ENCODE measurements around the gene HBA2.
"Not testable (repeated sequence)": the region's sequence is repeated elsewhere in the genome, so short reads cannot be mapped to it uniquely, and the experiment has no call there.

The HBA2 gene

DNA sequence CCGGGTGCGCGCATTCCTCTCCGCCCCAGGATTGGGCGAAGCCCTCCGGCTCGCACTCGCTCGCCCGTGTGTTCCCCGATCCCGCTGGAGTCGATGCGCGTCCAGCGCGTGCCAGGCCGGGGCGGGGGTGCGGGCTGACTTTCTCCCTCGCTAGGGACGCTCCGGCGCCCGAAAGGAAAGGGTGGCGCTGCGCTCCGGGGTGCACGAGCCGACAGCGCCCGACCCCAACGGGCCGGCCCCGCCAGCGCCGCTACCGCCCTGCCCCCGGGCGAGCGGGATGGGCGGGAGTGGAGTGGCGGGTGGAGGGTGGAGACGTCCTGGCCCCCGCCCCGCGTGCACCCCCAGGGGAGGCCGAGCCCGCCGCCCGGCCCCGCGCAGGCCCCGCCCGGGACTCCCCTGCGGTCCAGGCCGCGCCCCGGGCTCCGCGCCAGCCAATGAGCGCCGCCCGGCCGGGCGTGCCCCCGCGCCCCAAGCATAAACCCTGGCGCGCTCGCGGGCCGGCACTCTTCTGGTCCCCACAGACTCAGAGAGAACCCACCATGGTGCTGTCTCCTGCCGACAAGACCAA lies at the start of gene HBA2:
TSS of gene HBA2 (plus strand) at position 503 of the 568 bp plus-strand sequence. CDS start at position 540, 37 bp downstream.
- not testable (repeated sequence) for DNase-seq (ENCODE audit: low spot score)

GRCh38 chr16:123558-124350 lies 48.9 kb upstream of the HBA2 start:
- not testable (repeated sequence) for DNase-seq (ENCODE audit: low spot score)

DNA sequence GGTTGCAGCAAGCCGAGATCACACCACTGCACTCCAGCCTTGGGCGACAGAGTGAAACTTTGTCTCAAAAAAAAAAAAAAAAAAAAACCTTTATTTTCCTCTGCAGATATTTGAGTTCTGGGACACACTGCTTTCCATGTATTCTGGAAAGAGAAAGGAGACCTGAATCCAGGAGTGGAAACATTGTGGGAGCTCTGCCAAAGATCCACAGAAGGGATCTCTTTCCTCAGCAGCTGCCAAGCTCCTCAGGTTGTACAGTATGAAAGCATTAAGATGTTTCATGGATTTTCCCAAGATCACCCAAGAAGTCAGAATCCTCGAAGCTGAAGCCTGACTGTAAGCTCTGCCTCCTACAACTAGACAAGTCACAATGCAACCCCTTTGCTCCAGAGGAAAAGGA lies 47.7 kb upstream of the HBA2 start:
- no peak for DNase-seq (ENCODE audit: low spot score)

DNA sequence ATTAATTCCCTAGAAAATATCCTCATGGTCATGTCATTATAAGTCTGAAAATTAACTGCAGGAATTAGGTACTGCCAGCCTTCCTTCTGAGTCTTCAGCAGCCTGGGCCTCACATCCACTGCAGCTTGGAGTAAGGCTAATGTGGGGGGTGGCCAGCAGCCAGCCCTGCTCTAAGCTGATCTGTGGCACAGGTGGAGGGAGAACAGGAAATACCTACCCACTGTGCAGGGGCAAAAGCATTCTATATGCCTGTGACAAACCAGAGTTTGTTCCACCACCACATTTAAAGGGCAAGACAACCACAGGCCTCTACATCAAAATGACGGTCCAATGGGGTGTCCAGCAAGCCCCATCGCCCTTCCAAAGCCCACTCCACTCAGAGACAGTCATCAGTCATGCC lies 43.6 kb upstream of the HBA2 start:
- DNase-seq (ENCODE audit: low spot score), result no peak

- no peak for DNase-seq (ENCODE audit: low spot score)
Measured at GRCh38 chr16:130533-131173, 42.0 kb upstream of the HBA2 start.

DNA sequence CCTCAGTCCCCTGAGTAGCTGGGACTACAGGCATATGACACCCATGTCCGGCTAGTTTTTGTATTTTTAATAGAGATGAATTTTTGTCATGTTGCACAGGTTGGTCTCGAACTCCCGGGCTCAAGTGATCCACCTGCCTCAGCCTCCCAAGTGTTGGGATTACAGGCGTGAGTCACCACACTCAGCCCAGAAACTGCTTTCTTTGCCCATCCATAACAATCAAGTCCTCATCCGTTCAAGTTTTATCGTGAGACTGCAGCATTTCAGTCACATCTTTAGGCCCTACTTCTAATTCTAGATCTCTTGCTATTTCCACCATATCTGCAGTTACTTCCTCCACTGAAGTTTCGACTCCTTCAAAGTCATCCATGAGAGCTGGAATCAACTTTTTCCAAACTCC lies 40.6 kb upstream of the HBA2 start:
- DNase-seq (ENCODE audit: low spot score), result no peak

- DNase-seq (ENCODE audit: low spot score), result no peak
Measured at GRCh38 chr16:133716-134115, 39.0 kb upstream of the HBA2 start.

- DNase-seq (ENCODE audit: low spot score), result no peak
Measured at GRCh38 chr16:138049-138417, 34.6 kb upstream of the HBA2 start.

GRCh38 chr16:140175-140857 lies 32.4 kb upstream of the HBA2 start:
- DNase-seq (ENCODE audit: low spot score), result no peak

GRCh38 chr16:142405-142967 lies 30.2 kb upstream of the HBA2 start:
- DNase-seq (ENCODE audit: low spot score), result peak; percentile 57

GRCh38 chr16:143047-143446 lies 29.6 kb upstream of the HBA2 start:
- peak; percentile 94 for DNase-seq (ENCODE audit: low spot score)

- DNase-seq (ENCODE audit: low spot score), result peak; percentile 52
Measured at GRCh38 chr16:143456-143855, 29.2 kb upstream of the HBA2 start.

DNA sequence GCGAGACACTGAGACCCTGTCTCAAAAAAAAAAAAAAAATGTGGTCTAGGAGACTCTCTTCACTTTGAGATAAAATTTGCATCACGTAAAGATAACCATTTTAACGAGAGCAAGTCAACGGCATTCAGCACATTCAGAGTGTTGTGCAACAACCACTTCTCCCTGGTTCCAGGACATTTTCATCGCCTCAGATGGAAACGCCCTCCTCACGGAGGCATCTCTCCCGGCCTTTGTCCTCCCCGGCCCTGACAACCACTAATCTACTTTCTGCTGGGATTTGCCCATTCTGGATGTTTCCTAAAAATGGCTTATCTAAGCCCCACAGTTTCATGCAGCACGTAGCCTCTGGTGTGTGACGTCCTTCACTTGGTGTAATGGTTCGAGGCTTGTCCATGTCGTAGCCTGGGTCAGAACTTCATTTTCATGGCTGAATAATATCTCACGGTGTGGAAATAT lies 27.9 kb upstream of the HBA2 start:
- no peak for DNase-seq (ENCODE audit: low spot score)

DNA sequence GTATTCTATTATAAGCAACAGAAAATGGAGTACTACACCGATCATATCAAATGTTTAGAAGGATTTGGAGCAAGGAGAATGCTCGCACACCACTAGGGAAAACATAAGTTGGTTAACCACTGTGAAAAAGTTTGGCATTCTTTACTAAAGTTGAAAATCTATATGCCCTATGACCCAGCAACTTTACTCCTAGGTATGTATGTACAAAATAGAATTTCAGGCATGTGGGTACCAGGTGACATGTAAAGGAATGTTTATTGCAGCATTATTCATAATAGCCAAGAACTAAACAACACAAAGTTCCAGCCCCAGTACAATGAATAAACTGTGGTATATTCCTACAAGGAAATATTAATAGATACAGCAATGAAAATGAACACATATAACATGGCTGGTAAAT lies 26.0 kb upstream of the HBA2 start:
- no peak for DNase-seq (ENCODE audit: low spot score)

DNA sequence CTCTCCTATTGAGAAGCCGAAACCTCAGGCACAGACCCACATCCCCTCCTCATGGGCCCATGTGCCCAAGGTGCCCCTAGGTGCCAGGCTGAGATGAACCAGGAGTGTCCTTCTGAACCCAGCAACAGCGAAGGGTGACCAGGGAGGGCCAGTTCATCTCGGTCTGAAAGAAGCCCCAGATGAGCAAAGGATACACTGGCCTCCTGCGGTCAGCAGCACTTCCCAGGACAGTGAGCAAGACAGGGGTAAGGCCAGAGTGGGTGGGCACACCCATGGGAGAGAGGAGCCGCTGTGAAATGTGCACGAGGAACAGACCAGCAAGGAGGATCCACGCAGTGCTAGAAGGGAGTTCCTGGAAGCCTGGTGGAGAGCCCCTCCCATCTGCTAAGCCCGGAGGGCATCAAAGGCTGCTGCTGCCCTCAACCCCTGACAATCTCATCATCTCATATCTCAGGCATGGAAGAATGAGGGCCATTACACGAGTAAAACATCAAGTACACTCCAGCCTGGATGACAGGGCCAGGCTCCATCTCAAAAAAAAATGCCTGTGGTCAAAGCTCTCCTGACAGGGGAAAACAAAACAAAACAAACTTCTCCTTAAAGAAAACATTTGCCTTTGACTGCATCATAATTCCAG lies 23.5 kb upstream of the HBA2 start:
- DNase-seq (ENCODE audit: low spot score), result peak; percentile 54

DNA sequence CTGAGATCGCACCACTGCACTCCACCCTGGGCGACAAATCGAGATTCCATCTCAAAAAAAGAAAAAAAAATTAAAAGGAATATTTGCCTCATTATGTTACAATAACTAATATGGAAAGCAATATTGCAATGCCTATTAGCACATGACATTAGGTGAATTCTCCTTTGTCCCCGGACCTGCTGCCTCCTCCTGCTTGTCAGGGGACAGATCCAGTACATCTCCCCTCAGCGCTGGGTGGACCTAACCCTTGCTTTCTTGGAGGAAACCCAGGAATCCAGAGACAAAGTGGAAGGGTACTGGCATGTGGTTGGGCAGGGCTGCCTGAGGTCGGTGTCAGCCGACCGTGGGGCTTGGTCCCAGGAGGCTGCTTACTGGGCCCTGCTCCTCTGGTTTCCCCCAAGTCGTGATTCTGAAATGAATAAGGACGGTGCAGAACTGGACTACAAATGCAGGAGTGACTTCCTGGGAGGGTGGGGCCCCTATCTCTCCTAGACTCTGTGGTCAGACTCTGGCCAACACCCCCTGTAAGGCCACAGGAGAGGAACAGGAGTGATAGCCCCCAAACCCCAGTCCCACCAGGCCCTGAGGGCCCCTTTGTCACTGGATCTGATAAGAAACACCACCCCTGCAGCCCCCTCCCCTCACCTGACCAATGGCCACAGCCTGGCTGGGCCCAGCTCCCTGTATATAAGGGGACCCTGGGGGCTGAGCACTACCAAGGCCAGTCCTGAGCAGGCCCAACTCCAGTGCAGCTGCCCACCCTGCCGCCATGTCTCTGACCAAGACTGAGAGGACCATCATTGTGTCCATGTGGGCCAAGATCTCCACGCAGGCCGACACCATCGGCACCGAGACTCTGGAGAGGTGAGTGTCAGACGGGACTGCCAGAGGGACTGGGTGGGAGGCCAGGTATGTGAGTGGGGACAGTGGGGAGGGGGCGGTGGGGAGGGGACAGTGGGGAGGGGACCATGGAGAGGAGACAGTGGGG lies 20.2 kb upstream of the HBA2 start, which contains the start of gene HBZ:
TSS of gene HBZ (plus strand) at position 504 of the 988 bp plus-strand sequence. CDS start at position 770, 266 bp downstream.
- DNase-seq (ENCODE audit: low spot score), result no peak

DNA sequence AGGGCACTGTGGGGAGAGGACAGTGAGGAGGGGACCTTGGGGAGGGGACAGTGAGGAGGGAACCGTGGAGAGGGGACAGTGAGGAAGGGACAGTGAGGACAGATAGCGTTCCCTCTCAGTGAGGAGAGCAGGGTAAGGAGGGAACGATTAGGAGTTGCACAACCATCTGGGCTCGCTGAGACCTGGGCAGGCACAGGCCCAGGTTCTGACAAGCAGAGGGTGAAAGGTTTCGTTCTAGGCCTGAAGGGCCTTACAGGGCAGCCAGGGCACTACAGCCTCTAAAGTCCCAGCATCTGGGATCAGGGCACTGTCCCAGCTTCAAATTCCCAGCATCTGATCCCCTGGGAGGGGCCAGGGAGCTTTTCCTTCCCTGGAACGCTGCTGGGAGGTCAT lies 19.6 kb upstream of the HBA2 start:
- DNase-seq (ENCODE audit: low spot score), result not testable (repeated sequence)

DNA sequence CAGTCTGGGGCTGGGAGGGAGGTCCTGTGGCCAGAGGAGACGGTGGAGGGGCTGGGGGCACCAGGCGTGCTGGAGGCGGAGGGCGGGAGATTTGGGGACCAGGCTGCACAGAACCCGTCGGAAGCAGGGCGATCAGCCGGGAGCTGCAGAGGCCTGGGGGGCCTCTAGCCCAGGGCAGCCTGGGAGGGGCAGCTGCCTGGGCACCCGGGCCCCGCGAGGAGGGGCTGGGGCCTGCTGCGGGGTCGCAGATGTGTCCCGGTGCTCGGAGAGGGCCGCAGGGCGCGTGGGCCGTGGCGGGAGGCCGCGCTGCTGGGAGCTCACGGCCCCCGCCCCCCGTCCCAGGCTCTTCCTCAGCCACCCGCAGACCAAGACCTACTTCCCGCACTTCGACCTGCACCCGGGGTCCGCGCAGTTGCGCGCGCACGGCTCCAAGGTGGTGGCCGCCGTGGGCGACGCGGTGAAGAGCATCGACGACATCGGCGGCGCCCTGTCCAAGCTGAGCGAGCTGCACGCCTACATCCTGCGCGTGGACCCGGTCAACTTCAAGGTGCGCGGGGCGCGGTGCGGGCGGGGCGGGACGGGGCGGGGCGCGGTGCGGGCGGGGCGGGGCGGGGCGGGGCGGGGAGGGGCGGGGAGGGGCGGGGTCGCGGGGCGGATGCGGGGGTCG lies 19.0 kb upstream of the HBA2 start:
- DNase-seq (ENCODE audit: low spot score), result not testable (repeated sequence)

GRCh38 chr16:154217-155030 lies 18.3 kb upstream of the HBA2 start:
- peak; percentile 22 for DNase-seq (ENCODE audit: low spot score)
